A673 (cell line): ENCODE measurements around the gene ISM1. TPM values are rescaled to one million over a fixed set of nuclear protein-coding genes. Genes with fewer than 3 reads are reported as not detected.

Experiments used
- BruUV-seq: library from RNA; stranded (reverse); fragments of 400-500 nt; replicated peaks from 2 replicates; lab custom pipeline; 2021; lab: Mats Ljungman, UMichigan
- CTCF ChIA-PET: fragments of 300-600 bp; sonication (Branson Sonifier 250); formaldehyde crosslinking; loops from one replicate; lab custom pipeline; 2022; ENCODE audit warnings: antibody characterized with exemption; lab: Charles Lee
- POLR2A ChIA-PET: fragments of 300-600 bp; sonication (Branson Sonifier 250); formaldehyde crosslinking; loops from one replicate; lab custom pipeline; 2022; ENCODE audit warnings: antibody characterized with exemption; ENCODE audit not compliant: low non-redundant PET; lab: Charles Lee
- DNase-seq: peaks from one replicate; pipeline ENCODE4 v3.0.0-alpha.2; 2015; ENCODE audit warnings: low spot score
- H3K27ac ChIP-seq: fragments of 200-600 bp; sonication (generic); 2 replicates; pipeline ENCODE4 v1.5.1; 2016; ENCODE audit warnings: mixed run types, low read depth, mild to moderate bottlenecking, mixed read lengths, antibody characterized with exemption, low read length; ENCODE audit not compliant: poor library complexity, severe bottlenecking
- H3K27me3 ChIP-seq: fragments of 200-600 bp; sonication (generic); replicated peaks from 2 replicates; pipeline ENCODE4 v1.6.1; 2017; ENCODE audit warnings: mixed run types, low read depth, mild to moderate bottlenecking, mixed read lengths, antibody characterized with exemption, low read length; ENCODE audit not compliant: insufficient read depth, poor library complexity
- H3K36me3 ChIP-seq: fragments of 200-600 bp; sonication (generic); 2 replicates; pipeline ENCODE4 v1.6.1; 2016; ENCODE audit warnings: mixed run types, mild to moderate bottlenecking, mixed read lengths, antibody characterized with exemption, low read length; ENCODE audit not compliant: insufficient read depth, poor library complexity, severe bottlenecking
- H3K4me1 ChIP-seq: fragments of 200-600 bp; sonication (generic); 2 replicates; pipeline ENCODE4 v1.6.1; 2017; ENCODE audit warnings: mixed run types, mild to moderate bottlenecking, mixed read lengths, antibody characterized with exemption, low read length; ENCODE audit not compliant: insufficient read depth, poor library complexity, severe bottlenecking
- H3K4me3 ChIP-seq: fragments of 200-600 bp; sonication (generic); 2 replicates; pipeline ENCODE4 v1.5.1; 2016; ENCODE audit warnings: low read depth, mixed run types, mild to moderate bottlenecking, mixed read lengths, low read length; ENCODE audit not compliant: poor library complexity, severe bottlenecking
- H3K9me3 ChIP-seq: fragments of 200-600 bp; sonication (generic); 2 replicates; pipeline ENCODE4 v1.6.1; 2016; ENCODE audit warnings: mixed run types, low read depth, mild to moderate bottlenecking, mixed read lengths, antibody characterized with exemption, low read length; ENCODE audit not compliant: poor library complexity, severe bottlenecking
- EZH2 ChIP-seq: fragments of 200-600 bp; sonication (generic); IDR thresholded peaks from 2 replicates; pipeline ENCODE4 v1.6.1; 2017; ENCODE audit warnings: borderline replicate concordance, low read depth, mild to moderate bottlenecking, mixed read lengths, antibody characterized with exemption, low read length; ENCODE audit not compliant: poor library complexity, severe bottlenecking
- intact Hi-C: fragments of 100-400 bp; cut with micrococcal nuclease; formaldehyde crosslinking; loops from one replicate; pipeline ENCODE4 v1.10.0; 2022; ENCODE audit not compliant: unreplicated experiment
- total RNA-seq: library from RNA; stranded (reverse); gene quantifications from 2 replicates; pipeline ENCODE4 v1.2.3, GENCODE V29; 2021
- TF ChIP-seq, protein P1 (sequence below): fragments of 300-800, 200-600 bp; sonication (generic); conservative IDR thresholded peaks from 2 replicates; pipeline ENCODE4 v1.5.1; 2017; ENCODE audit warnings: low read depth, mild to moderate bottlenecking, antibody characterized with exemption, low read length, moderate library complexity, mixed read lengths

ISM1 gene
- total RNA-seq, 1 experiment from 2014 or later: 0.11 TPM

GRCh38 chr20:13228771-13229170 is 7.7 kb downstream of the ISM1 start:
- TF ChIP-seq, protein P1, sequence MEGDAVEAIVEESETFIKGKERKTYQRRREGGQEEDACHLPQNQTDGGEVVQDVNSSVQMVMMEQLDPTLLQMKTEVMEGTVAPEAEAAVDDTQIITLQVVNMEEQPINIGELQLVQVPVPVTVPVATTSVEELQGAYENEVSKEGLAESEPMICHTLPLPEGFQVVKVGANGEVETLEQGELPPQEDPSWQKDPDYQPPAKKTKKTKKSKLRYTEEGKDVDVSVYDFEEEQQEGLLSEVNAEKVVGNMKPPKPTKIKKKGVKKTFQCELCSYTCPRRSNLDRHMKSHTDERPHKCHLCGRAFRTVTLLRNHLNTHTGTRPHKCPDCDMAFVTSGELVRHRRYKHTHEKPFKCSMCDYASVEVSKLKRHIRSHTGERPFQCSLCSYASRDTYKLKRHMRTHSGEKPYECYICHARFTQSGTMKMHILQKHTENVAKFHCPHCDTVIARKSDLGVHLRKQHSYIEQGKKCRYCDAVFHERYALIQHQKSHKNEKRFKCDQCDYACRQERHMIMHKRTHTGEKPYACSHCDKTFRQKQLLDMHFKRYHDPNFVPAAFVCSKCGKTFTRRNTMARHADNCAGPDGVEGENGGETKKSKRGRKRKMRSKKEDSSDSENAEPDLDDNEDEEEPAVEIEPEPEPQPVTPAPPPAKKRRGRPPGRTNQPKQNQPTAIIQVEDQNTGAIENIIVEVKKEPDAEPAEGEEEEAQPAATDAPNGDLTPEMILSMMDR: no peak
- Histone ChIP-seq H3K27ac (no peak overlapping the region), H3K4me1 (no peaks in the 10 kb centered on the region), H3K4me3 (no peak overlapping the region), H3K36me3 (no peaks in the 10 kb centered on the region), H3K9me3 (no peaks in the 10 kb centered on the region), H3K27me3 (peaks cover 22% of the 10 kb centered on the region)
- DNase-seq: no peak
- intact Hi-C loops: loop anchor here (10.0 kb wide), 1 partner anchor 216 kb away; no protein-coding TSS in a partner anchor
- ChIA-PET POLR2A (no interaction called here), CTCF (no interaction called here)
- BruUV-seq: no TSS peak

GRCh38 chr20:13229538-13229937 is 8.5 kb downstream of the ISM1 start:
- no peaks in the 10 kb centered on the region for H3K4me1 ChIP-seq
- peaks cover 14% of the 10 kb centered on the region for H3K27me3 ChIP-seq
- H3K9me3 ChIP-seq: no peaks in the 10 kb centered on the region
- TF ChIP-seq EZH2: no peak
- TF ChIP-seq, protein P1: no peak
- H3K27ac ChIP-seq: no peak overlapping the region
- DNase-seq: no peak
- CTCF ChIA-PET: no interaction called here
- H3K36me3 ChIP-seq: no peaks in the 10 kb centered on the region
- no TSS peak for BruUV-seq
- POLR2A ChIA-PET: no interaction called here
- intact Hi-C loops: loop anchor here (10.0 kb wide), 1 partner anchor 215 kb away; no protein-coding TSS in a partner anchor
- no peak overlapping the region for H3K4me3 ChIP-seq

GRCh38 chr20:13231031-13231752 is 10.1 kb downstream of the ISM1 start:
- ChIA-PET CTCF (no interaction called here), POLR2A (no interaction called here)

More at GRCh38 chr20:13231031-13231752, 10.1 kb downstream of the ISM1 start:
- Histone ChIP-seq H3K27me3 (peaks cover 3% of the 10 kb centered on the region), H3K4me3 (no peak overlapping the region), H3K36me3 (no peaks in the 10 kb centered on the region), H3K27ac (no peak overlapping the region), H3K4me1 (no peaks in the 10 kb centered on the region), H3K9me3 (no peaks in the 10 kb centered on the region)
- intact Hi-C loops: no loop called here
- DNase-seq: peak; percentile 2
- TF ChIP-seq, protein P1: no peak
- no peak for TF ChIP-seq EZH2
- no TSS peak for BruUV-seq
